Measurements from ENCODE around the gene ARHGEF38.

Gene ARHGEF38

GRCh38 chr4:105619188-105619931 lies 66.9 kb downstream of the ARHGEF38 start:
- no peaks in the 10 kb centered on the region for H4K20me1 ChIP-seq (ENCODE audit: control insufficient read depth, insufficient read depth, low read depth, low read length)
- no peak for TF ChIP-seq EZH2phosphoT487 (IDR thresholded peaks at IDR 0.05; ENCODE audit: borderline replicate concordance, low read length)
- no peak for TF ChIP-seq CTCF (IDR thresholded peaks at IDR 0.05; ENCODE audit: low read depth, low read length, poor library complexity, severe bottlenecking)

DNA sequence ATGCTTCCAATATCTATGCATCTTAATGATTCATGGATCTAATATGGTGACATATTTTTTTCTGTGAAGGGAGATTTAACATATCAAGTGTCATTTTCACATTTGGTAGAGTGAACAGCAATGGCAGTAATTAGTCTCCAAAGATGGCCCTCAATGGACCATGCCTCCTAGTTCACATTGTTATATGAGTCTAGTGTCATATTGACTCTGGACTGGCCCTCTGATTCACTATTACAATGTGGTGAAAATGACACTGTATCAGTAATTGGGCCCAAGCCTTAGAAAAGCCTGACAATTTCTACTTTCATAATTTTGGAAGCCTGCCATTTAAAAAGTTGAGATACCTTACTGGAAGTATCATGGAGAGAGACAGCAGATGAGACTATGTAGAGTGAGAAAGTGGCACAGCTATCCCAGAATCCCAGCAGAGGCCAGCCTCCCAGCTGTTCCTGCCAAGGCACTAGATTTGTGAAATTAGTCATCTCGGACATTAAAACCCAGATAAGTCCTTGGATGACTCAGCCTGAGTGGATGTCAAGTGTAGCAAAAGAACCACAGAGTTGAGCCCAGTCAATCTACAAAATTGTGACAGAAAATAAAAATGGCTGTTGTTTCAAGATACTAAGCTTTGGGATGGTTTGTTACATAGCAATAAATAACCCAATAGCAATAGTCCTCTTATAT lies 68.4 kb downstream of the ARHGEF38 start:
- H3K9me3 ChIP-seq (ENCODE audit: control insufficient read depth, insufficient read depth, low read length), result no peaks in the 10 kb centered on the region; the same call in 1 of the 2 replicates
- no peaks in the 10 kb centered on the region for H3K9me2 ChIP-seq (replicated peaks; ENCODE audit: control insufficient read depth, low read length)
- H3K4me3 ChIP-seq (ENCODE audit: low read length), result no peak overlapping the region
- H3K79me2 ChIP-seq (ENCODE audit: control insufficient read depth, low read length), result no peaks in the 10 kb centered on the region
- no peak for TF ChIP-seq CTCF (IDR thresholded peaks at IDR 0.05; ENCODE audit: low read depth, low read length, poor library complexity, severe bottlenecking)
- TF ChIP-seq EZH2phosphoT487 (IDR thresholded peaks at IDR 0.05; ENCODE audit: borderline replicate concordance, low read length), result no peak
- no peaks in the 10 kb centered on the region for H3F3A ChIP-seq (ENCODE audit: control insufficient read depth, insufficient read depth)
- no peaks in the 10 kb centered on the region for H3K36me3 ChIP-seq (ENCODE audit: control insufficient read depth, low read length)
- no peak overlapping the region for H3K4me2 ChIP-seq (ENCODE audit: low read length)
- H3K27me3 ChIP-seq (ENCODE audit: control insufficient read depth, low read length), result no peaks in the 10 kb centered on the region
- H3K4me1 ChIP-seq (ENCODE audit: control insufficient read depth, low read length), result peaks cover 6% of the 10 kb centered on the region
- H3K27ac ChIP-seq (ENCODE audit: low read depth, low read length), result no peak overlapping the region
- no peaks in the 10 kb centered on the region for H4K20me1 ChIP-seq (ENCODE audit: control insufficient read depth, insufficient read depth, low read depth, low read length)

More at GRCh38 chr4:105619188-105619931, 66.9 kb downstream of the ARHGEF38 start:
- Histone ChIP-seq H3K79me2 (ENCODE audit: control insufficient read depth, low read length) (no peaks in the 10 kb centered on the region), H3K4me2 (ENCODE audit: low read length) (no peak overlapping the region), H3K36me3 (ENCODE audit: control insufficient read depth, low read length) (no peaks in the 10 kb centered on the region), H3K27ac (ENCODE audit: low read depth, low read length) (no peak overlapping the region), H3K27me3 (ENCODE audit: control insufficient read depth, low read length) (no peaks in the 10 kb centered on the region), H3K9me2 (replicated peaks; ENCODE audit: control insufficient read depth, low read length) (no peaks in the 10 kb centered on the region), H3F3A (ENCODE audit: control insufficient read depth, insufficient read depth) (no peaks in the 10 kb centered on the region), H3K4me3 (ENCODE audit: low read length) (no peak overlapping the region), H3K4me1 (ENCODE audit: control insufficient read depth, low read length) (peaks cover under 1% of the 10 kb centered on the region; the same call in 1 of the 2 replicates), H3K9me3 (ENCODE audit: control insufficient read depth, insufficient read depth, low read length) (no peaks in the 10 kb centered on the region; the same call in 1 of the 2 replicates)

DNA sequence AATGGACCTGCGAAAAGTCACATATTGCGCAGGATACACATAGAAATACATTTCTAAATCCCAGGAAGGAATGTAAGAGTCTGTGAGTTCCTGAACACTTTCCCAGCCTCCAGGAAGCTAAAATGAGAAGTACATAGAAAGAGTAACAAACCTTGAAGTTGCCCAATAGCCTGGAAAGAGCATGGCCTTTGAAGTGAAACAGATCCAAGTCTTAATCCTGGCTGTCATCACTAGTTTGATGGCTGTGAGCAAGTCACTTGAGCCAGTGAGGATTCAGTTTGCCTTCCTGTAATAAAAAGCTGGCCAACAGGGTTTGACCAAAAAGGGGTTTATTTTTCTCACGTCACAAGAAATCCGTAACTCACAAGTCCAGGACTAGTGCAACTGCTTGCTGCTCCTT lies 69.8 kb downstream of the ARHGEF38 start:
- Histone ChIP-seq H3K36me3 (ENCODE audit: control insufficient read depth, low read length) (no peaks in the 10 kb centered on the region), H3K79me2 (ENCODE audit: control insufficient read depth, low read length) (no peaks in the 10 kb centered on the region)
- TF ChIP-seq EZH2phosphoT487 (IDR thresholded peaks at IDR 0.05; ENCODE audit: borderline replicate concordance, low read length) (no peak), CTCF (IDR thresholded peaks at IDR 0.05; ENCODE audit: low read depth, low read length, poor library complexity, severe bottlenecking) (no peak)

More for the DNA sequence above, 69.8 kb downstream of the ARHGEF38 start:
- Histone ChIP-seq H3K4me1 (ENCODE audit: control insufficient read depth, low read length) (peaks cover 6% of the 10 kb centered on the region), H3K4me2 (ENCODE audit: low read length) (no peak overlapping the region), H4K20me1 (ENCODE audit: control insufficient read depth, insufficient read depth, low read depth, low read length) (no peaks in the 10 kb centered on the region), H3K9me3 (ENCODE audit: control insufficient read depth, insufficient read depth, low read length) (no peaks in the 10 kb centered on the region), H3K9me2 (replicated peaks; ENCODE audit: control insufficient read depth, low read length) (no peaks in the 10 kb centered on the region), H3K27me3 (ENCODE audit: control insufficient read depth, low read length) (no peaks in the 10 kb centered on the region), H3K4me3 (ENCODE audit: low read length) (no peak overlapping the region), H3F3A (ENCODE audit: control insufficient read depth, insufficient read depth) (no peaks in the 10 kb centered on the region), H3K27ac (ENCODE audit: low read depth, low read length) (no peak overlapping the region)

Measured in DOHH2 (cell line).